GM18517 (cell line): ENCODE data around the gene WNT3A.

Experiments used
- ATAC-seq: cut with Tn5 transposase; IDR thresholded peaks from one replicate; pipeline ENCODE4 v1.9.1; 2021; ENCODE audit warnings: mild to moderate bottlenecking, moderate library complexity; ENCODE audit not compliant: unreplicated experiment

WNT3A gene

GRCh38 chr1:228030451-228031201, 23.8 kb downstream of the WNT3A start:
- ATAC-seq, result no peak

GRCh38 chr1:228031276-228031995, 24.6 kb downstream of the WNT3A start:
- ATAC-seq, result no peak

- no peak for ATAC-seq
These were observed 25.2 kb downstream of the WNT3A start for GRCh38 chr1:228032041-228032440.

GRCh38 chr1:228033376-228033775, 26.6 kb downstream of the WNT3A start:
- no peak for ATAC-seq

GRCh38 chr1:228034954-228035837, 28.4 kb downstream of the WNT3A start:
- no peak for ATAC-seq

- no peak for ATAC-seq
These were observed 29.0 kb downstream of the WNT3A start for GRCh38 chr1:228035844-228036243.

GRCh38 chr1:228036701-228037231, 30.0 kb downstream of the WNT3A start:
- ATAC-seq, result no peak

GRCh38 chr1:228037401-228038386, 30.9 kb downstream of the WNT3A start:
- ATAC-seq, result peak; percentile 89

GRCh38 chr1:228038387-228039005, 31.7 kb downstream of the WNT3A start:
- no peak for ATAC-seq

- ATAC-seq, result no peak
These were observed 32.5 kb downstream of the WNT3A start for GRCh38 chr1:228039006-228039903.

GRCh38 chr1:228039986-228040385, 33.2 kb downstream of the WNT3A start:
- ATAC-seq, result no peak

GRCh38 chr1:228041316-228041715, 34.5 kb downstream of the WNT3A start:
- ATAC-seq, result no peak

GRCh38 chr1:228042508-228042907, 35.7 kb downstream of the WNT3A start:
- no peak for ATAC-seq

GRCh38 chr1:228043281-228043848, 36.6 kb downstream of the WNT3A start:
- ATAC-seq, result no peak

GRCh38 chr1:228044961-228045360, 38.2 kb downstream of the WNT3A start:
- ATAC-seq, result no peak

GRCh38 chr1:228045405-228045804, 38.6 kb downstream of the WNT3A start:
- ATAC-seq, result no peak

GRCh38 chr1:228045871-228046270, 39.1 kb downstream of the WNT3A start:
- ATAC-seq, result no peak
